SK-N-SH treated with all-trans-retinoic acid at 6 μM for 48 hours (cell line): Measurements from ENCODE around the gene FAT1.

Experiments used
- BACH2 ChIP-seq: fragments of 250-450 bp; sonication (Bioruptor Pico); IDR thresholded peaks from 2 replicates; pipeline ENCODE4 v1.9.0; 2021; ENCODE audit warnings: mild to moderate bottlenecking, borderline replicate concordance
- GLIS3 ChIP-seq: fragments of 250-450 bp; sonication (Bioruptor Pico); IDR thresholded peaks from 2 replicates; pipeline ENCODE4 v1.5.0; 2020; ENCODE audit warnings: mild to moderate bottlenecking, moderate library complexity
- PATZ1 ChIP-seq: fragments of 250-450 bp; sonication (Bioruptor Pico); IDR thresholded peaks from 2 replicates; pipeline ENCODE4 v1.8.0; 2020; ENCODE audit warnings: mild to moderate bottlenecking, moderate library complexity, borderline replicate concordance
- POU6F1 ChIP-seq: fragments of 250-450 bp; sonication (Bioruptor Pico); IDR thresholded peaks from 2 replicates; pipeline ENCODE4 v1.8.0; 2021; ENCODE audit warnings: low read depth, mild to moderate bottlenecking, moderate library complexity, borderline replicate concordance
- TCF4 ChIP-seq: fragments of 250-450 bp; sonication (Bioruptor Pico); IDR thresholded peaks from 2 replicates; pipeline ENCODE4 v1.8.0; 2021; ENCODE audit warnings: mild to moderate bottlenecking, moderate library complexity, borderline replicate concordance
- TOX ChIP-seq: fragments of 250-450 bp; sonication (Bioruptor Pico); IDR thresholded peaks from 2 replicates; pipeline ENCODE4 v1.8.0; 2021; ENCODE audit warnings: mild to moderate bottlenecking, moderate library complexity, borderline replicate concordance
- TSHZ2 ChIP-seq: fragments of 250-450 bp; sonication (Bioruptor Pico); IDR thresholded peaks from 2 replicates; pipeline ENCODE4 v1.5.0; 2020; ENCODE audit warnings: mild to moderate bottlenecking, moderate library complexity
- ZNF8 ChIP-seq: fragments of 450-650 bp; formaldehyde crosslinking; IDR thresholded peaks from 2 replicates; pipeline ENCODE4 v1.5.0; 2020; ENCODE audit warnings: mild to moderate bottlenecking, moderate library complexity

- TF ChIP-seq ZNF8 (CRISPR knock-in tag) (no peak), POU6F1 (no peak), PATZ1 (CRISPR knock-in tag) (no peak), BACH2 (no peak), TCF4 (CRISPR knock-in tag) (no peak), GLIS3 (no peak), TOX (no peak), TSHZ2 (CRISPR knock-in tag) (no peak)
Observed at GRCh38 chr4:186728631-186729271, 5.1 kb upstream of the FAT1 start.
